NCI-H1694 treated with DMSO at 0.1 percent for 48 hours (cell line): ENCODE measurements around the gene FADS3.

Experiments used
- DNase-seq: peaks from one replicate; lab custom pipeline; 2025; lab: John Stamatoyannopoulos, UW

Gene FADS3

DNA sequence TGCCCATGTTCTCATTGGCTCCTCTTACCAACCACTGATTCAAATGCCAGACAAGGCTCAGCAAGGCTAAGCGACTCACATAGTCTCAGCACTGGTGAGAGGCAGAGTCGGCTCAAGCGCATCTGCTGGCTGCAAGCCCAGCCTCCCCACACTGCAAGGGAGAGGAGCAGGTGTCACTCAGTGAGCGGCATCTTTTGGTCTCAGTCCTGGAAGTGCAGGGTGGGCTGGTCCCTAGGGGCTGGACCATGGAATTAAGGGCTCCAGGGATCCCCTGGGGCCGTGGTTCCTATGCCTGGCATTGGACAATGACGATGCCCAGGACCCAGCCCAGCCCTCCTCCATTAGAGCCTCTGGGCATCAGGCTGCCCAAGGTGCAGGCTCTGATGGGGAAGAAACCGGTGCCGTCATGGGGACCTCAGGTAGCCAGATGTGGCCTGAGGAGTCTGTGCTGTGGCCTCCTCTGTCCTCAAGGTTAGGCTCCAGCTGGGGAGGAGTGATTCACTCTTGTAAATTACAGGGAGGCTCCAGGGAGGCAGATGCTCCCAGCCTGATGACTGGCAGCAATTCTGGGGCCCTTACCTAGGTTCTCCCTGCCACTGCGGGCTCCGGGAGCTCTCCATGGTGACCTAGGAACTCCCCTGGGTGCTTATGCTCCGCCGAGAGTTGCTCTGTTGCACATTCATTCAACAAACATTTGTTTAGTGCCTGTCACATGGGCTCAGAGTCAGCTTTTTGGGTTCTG is 35.2 kb downstream of the FADS3 start:
- no peak for DNase-seq

DNA sequence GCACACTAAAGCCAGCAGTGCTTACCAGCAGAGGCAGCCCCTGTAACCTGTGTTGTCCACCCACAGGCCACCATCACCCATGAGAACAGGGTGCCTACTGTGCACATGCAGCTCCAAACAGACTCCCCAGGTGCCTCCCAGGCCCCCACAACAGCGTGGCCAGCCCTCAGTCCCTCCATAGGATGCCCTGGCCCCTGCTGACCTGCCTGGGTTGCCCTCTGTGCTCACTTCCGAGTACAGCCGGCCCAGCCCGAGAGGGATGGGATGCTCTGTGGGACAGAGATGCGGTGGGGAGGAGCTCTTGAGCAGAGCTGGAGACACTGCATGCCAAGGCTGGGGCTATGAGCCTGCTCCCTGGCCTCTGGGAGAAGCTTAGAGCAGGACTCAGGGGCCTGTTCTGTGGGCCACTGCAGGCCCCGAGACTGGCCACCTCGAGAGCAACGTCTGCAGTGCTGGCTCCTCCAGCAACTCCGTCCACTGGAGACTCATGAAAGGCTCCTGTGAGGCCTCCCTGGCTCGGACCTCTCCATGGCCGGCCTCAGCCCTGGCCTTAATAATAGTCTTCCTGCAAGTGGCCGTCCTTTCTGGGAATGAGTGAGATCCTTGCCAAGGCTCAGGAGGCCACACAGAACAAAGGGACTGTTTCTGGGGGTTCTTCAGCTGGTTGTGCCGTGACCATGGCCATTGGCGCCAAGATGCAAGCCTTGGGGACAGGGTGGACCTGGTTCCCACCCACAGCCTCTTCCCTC is 36.2 kb downstream of the FADS3 start:
- DNase-seq = no peak

DNA sequence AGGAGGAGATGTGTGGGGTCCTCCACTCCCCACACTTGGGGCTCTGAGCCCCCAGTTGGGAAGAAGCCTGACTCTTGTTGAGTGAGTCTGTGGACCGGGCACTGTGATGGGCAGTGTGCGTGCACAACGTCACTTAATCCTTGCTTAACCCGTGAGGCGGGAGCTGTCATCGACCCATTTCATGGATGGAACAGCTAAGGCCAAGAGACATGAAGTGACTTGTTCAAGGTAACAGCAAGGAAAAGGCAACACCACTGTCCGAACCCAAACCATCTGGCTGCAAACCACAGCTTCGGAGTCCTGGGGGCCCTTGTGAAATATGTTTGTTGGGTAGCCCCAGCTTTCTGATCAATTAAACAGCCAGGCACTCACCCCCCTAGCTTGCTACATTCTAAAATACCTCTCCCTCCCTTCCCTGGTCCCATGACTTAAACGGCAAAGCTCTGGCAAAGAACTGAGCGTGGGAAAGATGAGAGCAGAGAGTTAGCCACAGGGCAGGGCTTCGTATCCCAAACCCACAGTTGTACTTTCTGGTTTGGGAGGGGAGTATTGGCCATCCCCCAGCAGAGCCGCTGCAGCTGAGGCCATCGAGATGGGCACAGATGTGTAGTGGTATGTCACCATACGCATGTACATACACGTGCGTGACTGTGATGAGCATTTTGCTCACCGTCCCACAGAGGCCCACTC is 37.0 kb downstream of the FADS3 start:
- DNase-seq = no peak

DNA sequence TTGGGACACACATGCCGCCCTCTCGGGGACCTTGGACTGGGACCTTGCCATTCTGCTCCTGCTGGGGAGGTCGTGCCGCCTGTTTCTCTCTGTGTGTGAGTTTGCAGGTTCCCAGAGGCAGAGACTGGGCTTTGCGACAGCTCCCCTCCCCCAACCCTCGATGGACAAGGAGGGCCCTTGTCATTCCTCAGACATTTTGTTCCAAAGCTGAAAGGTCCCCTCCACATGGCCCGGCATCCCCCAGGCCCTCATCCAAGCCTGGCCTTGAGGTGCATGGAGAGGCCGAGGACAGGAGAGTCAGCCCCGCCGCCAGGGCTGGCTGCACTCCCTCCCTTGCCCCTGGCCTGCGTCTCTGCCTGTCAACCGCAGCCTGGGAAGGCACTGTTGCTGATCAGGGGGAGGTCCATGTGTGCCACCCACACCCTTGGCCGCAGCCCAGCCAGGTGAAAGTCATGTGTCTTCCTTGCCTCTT is 37.6 kb downstream of the FADS3 start:
- DNase-seq = no peak

DNA sequence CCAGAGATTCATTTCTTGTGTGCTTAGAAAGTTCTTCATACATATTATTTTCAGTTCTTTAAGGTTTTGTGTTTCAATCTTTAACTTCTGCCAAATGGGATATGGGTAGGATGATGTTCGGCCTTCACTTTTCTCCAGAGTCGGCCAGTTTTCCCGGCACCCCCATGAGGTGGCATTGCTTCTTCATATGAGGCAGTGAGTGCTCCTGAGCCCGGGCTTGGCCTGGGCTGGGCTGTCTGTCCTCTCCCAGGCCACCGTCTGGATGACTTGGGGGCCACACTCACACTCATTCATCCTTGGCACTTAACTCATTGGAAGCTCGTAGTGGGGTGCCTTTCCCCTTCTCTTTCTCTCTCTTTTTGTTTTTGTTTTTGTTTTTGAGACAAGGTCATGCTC is 39.4 kb downstream of the FADS3 start:
- no peak for DNase-seq

DNA sequence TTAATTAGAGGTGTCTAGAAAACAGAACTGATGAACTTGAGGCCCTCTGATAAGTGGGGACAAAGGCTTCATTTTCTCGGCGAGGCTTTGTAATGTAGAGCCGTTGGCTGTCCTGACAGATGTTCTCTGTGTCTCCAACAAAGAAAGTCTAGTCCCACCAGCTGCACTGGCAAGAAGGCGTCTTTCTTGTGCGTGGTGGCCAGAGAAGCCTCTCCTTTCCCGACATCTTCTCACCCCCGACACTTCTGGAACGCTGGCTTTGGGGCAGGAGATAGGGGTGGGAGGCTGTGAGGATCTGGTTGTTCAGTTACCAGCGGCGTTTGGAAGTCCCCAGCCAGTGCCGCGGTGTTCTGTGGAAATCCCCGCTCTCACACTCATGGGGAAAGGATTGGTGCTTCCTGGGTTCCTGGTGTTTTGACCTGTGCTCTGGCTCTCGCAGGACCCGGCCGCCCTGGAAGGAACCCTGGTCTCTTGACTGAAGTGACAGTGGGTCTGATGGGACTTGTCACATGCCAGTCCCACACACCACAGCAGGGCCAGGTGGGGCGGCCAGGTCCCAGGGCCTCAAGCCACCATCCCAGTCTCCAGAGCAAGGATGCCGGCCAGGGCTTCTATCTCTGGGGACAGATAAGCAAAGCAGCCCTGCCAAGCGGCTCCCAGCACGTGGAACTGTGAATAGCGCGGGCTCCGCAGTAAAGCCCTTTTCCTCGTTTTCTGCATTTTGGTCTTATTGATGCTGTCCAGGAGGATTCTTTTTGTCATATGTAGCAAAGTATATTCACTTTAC is 40.0 kb downstream of the FADS3 start:
- DNase-seq = no peak

DNA sequence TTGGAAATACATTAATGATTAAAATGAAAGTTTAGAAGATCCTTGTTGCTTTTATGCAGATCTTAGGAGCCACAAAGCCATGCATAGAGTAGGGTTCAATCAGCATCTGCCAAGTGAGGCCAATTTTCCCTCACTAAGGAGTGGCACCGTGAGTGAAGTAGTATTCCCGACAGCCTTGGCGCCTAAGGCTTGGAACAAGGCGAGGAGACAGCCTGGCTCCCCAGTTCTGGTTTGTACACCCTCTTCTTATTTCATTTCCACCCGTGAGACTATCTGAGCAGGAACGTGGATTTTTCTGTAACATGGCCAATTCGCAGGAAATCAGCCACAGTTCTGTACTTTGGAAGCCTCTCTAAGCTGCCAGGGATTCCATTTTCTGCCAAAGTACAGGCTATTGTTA is 40.7 kb downstream of the FADS3 start:
- no peak for DNase-seq

DNA sequence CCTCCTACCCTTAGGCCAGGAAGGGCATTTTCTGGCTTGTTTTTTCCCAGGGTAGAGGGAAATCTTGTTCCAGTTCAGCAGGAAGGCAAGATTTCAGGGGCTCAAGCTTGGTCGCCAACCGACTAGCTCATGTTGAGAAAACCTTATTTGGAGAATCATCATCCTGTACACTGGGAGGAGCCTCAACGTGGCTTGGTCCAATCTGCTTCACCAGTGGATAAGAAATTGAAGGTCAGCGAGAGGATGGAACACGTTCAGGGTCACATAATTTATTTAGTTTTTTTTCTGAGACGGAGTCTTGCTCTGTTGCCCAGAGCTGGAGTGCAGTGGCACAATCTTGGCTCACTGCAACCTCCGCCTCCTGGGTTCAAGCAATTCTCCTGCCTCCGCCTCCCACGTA is 42.7 kb downstream of the FADS3 start:
- DNase-seq = no peak

DNA sequence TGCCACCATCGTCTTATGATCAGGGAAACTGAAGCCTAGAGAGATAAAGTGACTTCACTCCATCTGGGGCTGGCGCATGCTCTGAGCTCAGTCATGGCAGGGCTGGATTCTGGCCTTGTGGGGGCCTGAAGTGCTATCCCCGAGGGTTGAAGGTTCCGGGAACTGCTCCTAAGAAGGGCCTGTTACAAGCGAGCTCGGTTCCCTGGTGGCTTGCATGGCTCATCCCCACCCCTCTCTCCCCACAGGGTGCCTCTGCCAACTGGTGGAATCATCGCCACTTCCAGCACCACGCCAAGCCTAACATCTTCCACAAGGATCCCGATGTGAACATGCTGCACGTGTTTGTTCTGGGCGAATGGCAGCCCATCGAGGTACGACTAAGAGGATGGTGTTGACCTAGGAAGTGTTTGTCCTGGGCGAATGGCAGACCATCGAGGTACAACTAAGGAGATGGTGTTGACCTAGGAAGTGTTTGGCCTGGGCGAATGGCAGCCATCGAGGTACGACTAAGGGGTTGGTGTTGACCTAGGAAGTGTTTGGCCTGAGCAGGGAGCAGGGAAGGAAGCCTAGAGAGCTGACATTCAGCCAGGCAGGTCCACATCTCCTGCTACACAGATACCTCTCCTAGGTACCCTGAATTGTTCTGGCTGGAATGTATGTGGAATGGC is 43.3 kb downstream of the FADS3 start:
- DNase-seq = no peak

DNA sequence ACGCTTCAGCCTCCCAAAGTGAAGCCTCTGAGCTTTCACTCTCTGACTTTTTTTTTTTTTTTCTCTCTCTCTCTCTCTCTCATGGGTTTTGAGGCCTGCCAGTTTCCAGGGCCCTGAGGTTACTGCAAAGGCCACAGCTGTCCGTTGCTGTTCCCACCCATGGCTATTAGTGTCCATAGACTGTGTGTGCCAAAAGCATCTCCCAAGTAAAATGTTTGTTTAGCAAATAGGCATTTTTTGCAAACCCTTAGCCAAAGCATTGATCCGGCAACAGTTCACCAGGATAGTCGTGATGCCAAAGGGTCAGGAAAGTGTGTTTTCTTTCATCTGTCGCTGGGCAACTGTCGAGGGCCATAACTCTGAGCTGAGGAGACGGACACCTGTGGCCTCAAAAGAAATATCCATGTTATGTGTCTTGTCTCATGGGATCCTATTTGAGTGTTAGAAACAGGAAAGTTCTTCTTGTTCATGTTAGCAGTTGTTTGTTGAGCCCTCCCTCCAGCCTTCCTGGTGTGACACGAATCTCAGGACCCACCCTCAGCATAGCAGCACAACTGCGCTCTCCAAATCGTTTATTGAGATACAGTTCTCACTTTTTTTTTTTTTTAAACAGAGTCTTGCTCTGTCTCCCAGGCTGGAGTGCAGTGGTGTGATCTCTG is 44.9 kb downstream of the FADS3 start:
- DNase-seq = no peak

DNA sequence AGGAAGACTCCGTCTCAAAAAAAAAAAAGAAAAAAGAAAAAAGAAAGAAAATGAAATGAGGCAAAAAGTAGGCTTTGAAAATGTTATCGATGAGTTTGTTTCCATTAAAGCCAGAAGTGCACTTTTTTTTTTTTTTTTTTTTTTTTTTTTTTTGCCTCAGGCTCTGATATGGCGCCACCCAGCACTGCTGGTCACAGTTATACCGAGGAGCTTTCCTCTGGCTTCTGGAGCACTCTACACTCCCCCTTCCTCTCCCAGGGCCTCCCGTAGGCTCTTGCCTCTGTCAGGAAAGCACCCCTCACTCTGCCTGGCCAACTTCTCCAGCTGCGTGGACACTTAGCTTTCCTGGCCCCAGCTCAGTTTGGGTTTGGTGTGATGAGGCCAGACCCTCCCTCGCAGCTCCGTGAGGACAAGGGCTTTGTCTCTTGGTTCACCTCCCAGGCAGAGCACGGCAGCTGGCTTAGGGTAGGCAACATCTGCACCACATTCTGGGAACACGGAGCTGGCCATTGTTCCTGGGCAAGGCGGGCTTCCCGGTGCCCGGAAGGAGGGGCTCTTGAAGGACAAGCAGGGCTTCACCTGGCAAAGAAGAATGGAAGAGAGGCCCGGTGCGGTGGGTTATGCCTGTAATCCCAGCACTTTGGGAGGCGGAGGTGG is 46.3 kb downstream of the FADS3 start:
- no peak for DNase-seq

DNA sequence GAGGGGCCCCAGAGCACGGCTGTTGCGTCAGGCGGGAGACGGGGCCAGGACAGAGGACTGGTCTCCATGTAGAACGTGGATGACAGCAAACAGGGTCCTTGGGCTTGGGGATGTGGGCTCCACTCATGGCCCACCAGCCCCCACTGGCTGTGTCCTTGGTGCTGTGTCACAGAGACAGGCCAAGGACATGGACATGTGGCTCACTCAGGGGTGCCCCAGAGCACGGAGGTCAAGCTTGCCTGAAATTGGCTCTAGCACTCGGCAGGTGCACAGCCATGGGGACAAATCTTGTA is 48.9 kb downstream of the FADS3 start:
- DNase-seq = no peak

DNA sequence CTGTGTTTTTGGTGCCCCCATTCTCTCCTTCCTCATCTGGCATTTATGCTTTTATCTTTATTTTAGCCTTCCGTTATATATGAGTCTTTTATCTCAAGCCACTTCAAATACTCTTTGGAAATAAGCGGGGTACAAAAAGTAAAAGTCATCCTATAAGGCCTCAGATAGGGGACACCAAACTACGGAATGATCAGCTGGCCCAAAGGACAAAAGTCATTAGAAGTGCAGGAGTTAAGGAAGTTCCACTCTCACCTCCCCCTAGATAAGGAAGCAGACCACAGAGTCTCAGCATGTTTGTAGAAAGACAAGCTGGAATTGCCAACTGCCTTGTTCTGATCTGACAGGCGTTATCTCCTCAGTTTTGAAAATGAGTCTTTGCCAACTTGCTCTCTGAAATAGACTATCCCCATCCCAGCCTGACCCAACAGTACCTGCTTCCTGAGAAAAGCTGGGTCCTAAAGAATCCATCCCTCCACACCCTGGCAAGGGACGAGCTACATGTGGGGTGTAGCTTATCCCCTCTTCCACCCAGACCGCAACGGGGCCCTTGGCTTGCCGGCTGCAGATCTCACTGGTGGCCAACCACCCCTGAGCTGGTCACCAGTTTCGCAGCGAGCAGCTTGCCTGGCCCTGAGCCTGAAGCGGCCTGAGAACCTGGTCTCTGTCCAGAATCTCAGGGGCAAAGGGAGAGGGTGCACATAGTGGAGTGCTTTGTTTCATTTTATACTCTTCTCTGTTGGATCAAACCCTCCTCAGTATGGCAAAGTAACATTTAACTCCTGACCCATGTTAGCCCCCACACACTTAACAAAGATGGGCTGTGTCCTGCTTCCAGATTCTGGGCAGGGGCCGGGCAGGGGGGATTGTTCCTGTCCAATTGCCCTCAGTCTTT is 49.5 kb downstream of the FADS3 start:
- no peak for DNase-seq

DNA sequence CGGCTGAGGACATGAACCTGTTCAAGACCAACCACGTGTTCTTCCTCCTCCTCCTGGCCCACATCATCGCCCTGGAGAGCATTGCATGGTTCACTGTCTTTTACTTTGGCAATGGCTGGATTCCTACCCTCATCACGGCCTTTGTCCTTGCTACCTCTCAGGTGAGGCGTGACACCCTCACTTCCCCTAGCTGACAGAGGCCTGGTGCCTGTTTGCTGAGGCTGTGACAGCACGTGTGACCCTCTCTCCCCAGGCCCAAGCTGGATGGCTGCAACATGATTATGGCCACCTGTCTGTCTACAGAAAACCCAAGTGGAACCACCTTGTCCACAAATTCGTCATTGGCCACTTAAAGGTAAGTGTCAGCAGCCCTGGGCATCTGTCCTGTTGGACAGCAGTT is 51.0 kb downstream of the FADS3 start:
- DNase-seq = no peak

DNA sequence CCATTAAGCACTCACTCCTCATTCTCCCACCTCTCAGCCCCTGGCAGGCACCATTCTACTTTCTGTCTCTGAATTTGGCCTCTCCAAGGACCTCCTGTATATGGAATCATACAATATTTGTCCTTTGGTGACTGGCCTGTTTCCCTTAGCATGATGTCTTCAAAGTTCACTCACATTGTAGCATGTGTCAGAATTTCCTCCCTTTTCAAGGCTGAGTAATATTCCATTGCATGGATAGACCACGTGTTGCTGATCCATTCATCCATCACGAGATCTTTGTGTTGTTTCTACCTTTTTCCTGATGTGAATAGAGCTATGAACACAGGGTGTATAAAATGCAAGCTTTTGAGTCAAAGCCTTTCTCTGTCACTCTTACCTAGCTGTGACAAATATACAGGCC is 51.6 kb downstream of the FADS3 start:
- no peak for DNase-seq

DNA sequence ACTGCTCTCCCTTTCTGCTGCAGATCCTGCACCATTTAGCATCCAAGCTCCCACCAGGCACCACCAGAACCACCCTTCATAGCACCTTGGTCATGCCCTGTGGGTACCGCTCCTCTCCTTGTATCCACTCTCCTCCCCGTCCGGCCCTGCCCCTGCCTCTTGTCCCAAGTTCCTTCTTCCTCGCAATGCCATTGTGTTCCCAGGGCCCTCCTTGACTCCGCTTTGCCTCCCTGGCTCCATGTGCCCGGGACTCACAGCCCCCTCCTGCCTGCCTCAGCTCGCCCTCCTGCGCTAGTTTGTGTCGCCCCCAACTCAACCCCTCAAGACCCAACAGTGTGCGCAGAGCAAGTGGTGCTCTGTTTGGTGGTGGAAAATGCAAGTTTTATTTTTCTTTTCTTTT is 52.4 kb downstream of the FADS3 start:
- DNase-seq = no peak

DNA sequence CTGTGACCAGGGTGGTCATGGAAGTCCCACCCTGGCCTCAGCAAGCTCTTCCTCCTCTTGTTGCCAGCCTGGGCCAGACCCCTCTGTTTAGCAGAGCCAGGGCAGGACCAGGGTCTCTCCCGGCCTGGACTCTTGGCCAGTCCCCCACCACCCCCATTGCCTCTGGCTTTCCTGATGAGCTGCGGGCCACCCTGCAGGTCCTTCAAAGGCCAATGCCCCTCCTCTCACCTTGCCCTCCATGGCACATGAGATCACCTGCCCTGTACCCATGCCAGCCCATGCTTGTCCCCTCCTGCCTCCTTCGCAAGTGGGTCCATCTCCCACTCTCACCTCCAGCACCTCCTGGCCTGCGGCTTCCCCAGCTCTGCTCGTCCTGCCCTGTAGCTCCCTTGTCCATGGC is 52.8 kb downstream of the FADS3 start:
- no peak for DNase-seq

DNA sequence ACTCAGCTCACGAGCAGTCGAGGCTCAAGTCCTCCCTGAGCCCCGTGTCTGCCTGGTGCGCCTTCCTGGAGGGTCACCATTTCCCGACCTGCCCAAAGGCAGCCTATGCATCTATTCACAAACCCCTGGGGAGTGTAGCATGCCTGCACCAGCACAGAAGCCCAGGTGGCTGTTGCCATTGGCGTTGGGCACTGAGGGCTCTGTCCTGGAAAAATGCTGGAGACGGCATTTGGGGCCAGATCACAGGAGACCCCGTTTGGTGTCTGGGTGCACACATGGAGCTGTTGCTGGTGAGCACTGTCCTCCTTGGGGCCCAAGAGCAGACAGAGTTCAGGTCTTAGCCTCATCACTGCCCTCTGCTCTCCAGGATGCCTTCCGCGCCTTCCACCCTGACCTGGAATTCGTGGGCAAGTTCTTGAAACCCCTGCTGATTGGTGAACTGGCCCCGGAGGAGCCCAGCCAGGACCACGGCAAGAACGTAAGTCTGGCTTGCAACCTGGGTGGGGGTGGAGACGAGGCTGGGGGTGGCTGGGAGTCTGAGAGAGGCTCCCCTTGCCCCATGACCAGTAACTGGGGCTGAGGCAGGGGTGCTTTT is 53.8 kb downstream of the FADS3 start:
- no peak for DNase-seq

DNA sequence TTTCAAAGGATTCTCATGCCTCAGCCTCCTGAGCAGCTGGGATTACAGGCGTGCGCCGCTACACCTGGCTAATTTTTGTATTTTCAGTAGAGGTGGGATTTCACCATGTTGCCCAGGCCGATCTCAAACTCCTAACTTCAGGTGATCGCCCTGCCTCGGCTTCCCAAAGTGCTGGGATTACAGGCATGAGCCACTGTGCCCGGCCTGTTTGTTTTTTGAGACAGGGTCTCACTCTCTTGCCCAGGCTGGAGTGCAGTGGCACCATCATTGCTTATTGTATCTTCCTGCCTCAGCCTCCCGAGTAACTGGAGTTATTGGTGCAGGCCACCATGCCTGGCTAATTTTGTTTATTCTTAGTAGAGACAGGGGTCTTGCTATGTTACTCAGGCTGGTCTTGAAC is 55.2 kb downstream of the FADS3 start:
- no peak for DNase-seq
